ENCODE data around the gene PLXNA3.

PLXNA3 gene

GRCh38 chrX:154457491-154458115 is 478 bp upstream of the PLXNA3 start:
- H2AFZ ChIP-seq (ENCODE audit: low read length), result peak overlapping the region; percentile 48; the same call in 1 of the 2 replicates
- H4K20me1 ChIP-seq (ENCODE audit: insufficient read depth, low read length), result no peaks in the 10 kb centered on the region
- no peak overlapping the region for H3K27ac ChIP-seq (ENCODE audit: low read length)
- H3K36me3 ChIP-seq (replicated peaks; ENCODE audit: insufficient read depth, low read length), result no peaks in the 10 kb centered on the region
- DNase-seq, result peak; percentile 54
- H3K9ac ChIP-seq (ENCODE audit: low read length), result no peak overlapping the region
- H3K27me3 ChIP-seq (replicated peaks; ENCODE audit: insufficient read depth, low read length), result no peaks in the 10 kb centered on the region
- no peaks in the 10 kb centered on the region for H3K9me3 ChIP-seq (replicated peaks; ENCODE audit: insufficient read depth, low read length)
- TF ChIP-seq EZH2phosphoT487 (IDR thresholded peaks at IDR 0.05; ENCODE audit: low read length) (no peak), CTCF (IDR thresholded peaks at IDR 0.05; ENCODE audit: low read length) (no peak), EZH2 (optimal IDR thresholded peaks at IDR 0.05; ENCODE audit: low read depth, low read length) (no peak)
- no peaks in the 10 kb centered on the region for H3F3A ChIP-seq (ENCODE audit: insufficient read depth, low read length)
- H3K79me2 ChIP-seq (ENCODE audit: low read length), result peaks cover 5% of the 10 kb centered on the region; the same call in 1 of the 2 replicates
- no peaks in the 10 kb centered on the region for H3K9me2 ChIP-seq (replicated peaks; ENCODE audit: insufficient read depth, low read length)
- H3K4me1 ChIP-seq (ENCODE audit: low read length), result no peaks in the 10 kb centered on the region
- H3K4me2 ChIP-seq (ENCODE audit: low read depth, low read length), result peak overlapping the region; percentile 52; the same call in 1 of the 2 replicates
- peak overlapping the region; percentile 54 for H3K4me3 ChIP-seq (ENCODE audit: low read length)

GRCh38 chrX:154458954-154459778 is 1.1 kb downstream of the PLXNA3 start:
- no peak overlapping the region for H3K27ac ChIP-seq (ENCODE audit: low read length)
- no peak for TF ChIP-seq CTCF (IDR thresholded peaks at IDR 0.05; ENCODE audit: low read length)
- TF ChIP-seq EZH2phosphoT487 (IDR thresholded peaks at IDR 0.05; ENCODE audit: low read length), result no peak
- no peak for TF ChIP-seq EZH2 (optimal IDR thresholded peaks at IDR 0.05; ENCODE audit: low read depth, low read length)
- DNase-seq, result peak; percentile 34
- H3K4me3 ChIP-seq (ENCODE audit: low read length), result peak overlapping the region; percentile 66
- H4K20me1 ChIP-seq (ENCODE audit: insufficient read depth, low read length), result no peaks in the 10 kb centered on the region
- no peaks in the 10 kb centered on the region for H3K27me3 ChIP-seq (replicated peaks; ENCODE audit: insufficient read depth, low read length)
- H2AFZ ChIP-seq (ENCODE audit: low read length), result no peak overlapping the region
- peak overlapping the region; percentile 72; the same call in 1 of the 2 replicates for H3K4me2 ChIP-seq (ENCODE audit: low read depth, low read length)
- H3F3A ChIP-seq (ENCODE audit: insufficient read depth, low read length), result no peaks in the 10 kb centered on the region
- H3K9me3 ChIP-seq (replicated peaks; ENCODE audit: insufficient read depth, low read length), result no peaks in the 10 kb centered on the region
- H3K9me2 ChIP-seq (replicated peaks; ENCODE audit: insufficient read depth, low read length), result no peaks in the 10 kb centered on the region
- no peak overlapping the region; the same call in 1 of the 2 replicates for H3K9ac ChIP-seq (ENCODE audit: low read length)
- peaks cover 5% of the 10 kb centered on the region; the same call in 1 of the 2 replicates for H3K79me2 ChIP-seq (ENCODE audit: low read length)
- H3K36me3 ChIP-seq (replicated peaks; ENCODE audit: insufficient read depth, low read length), result no peaks in the 10 kb centered on the region
- H3K4me1 ChIP-seq (ENCODE audit: low read length), result no peaks in the 10 kb centered on the region

GRCh38 chrX:154459832-154460231 is 1.8 kb downstream of the PLXNA3 start:
- Histone ChIP-seq H3K27ac (ENCODE audit: low read length) (no peak overlapping the region), H3K79me2 (ENCODE audit: low read length) (peaks cover 5% of the 10 kb centered on the region; the same call in 1 of the 2 replicates), H2AFZ (ENCODE audit: low read length) (no peak overlapping the region), H3K9ac (ENCODE audit: low read length) (no peak overlapping the region), H3K27me3 (replicated peaks; ENCODE audit: insufficient read depth, low read length) (no peaks in the 10 kb centered on the region), H3K4me3 (ENCODE audit: low read length) (no peak overlapping the region), H3K4me1 (ENCODE audit: low read length) (no peaks in the 10 kb centered on the region), H4K20me1 (ENCODE audit: insufficient read depth, low read length) (no peaks in the 10 kb centered on the region), H3F3A (ENCODE audit: insufficient read depth, low read length) (no peaks in the 10 kb centered on the region), H3K9me3 (replicated peaks; ENCODE audit: insufficient read depth, low read length) (no peaks in the 10 kb centered on the region), H3K4me2 (ENCODE audit: low read depth, low read length) (peak overlapping the region; percentile 21; the same call in 1 of the 2 replicates), H3K9me2 (replicated peaks; ENCODE audit: insufficient read depth, low read length) (no peaks in the 10 kb centered on the region), H3K36me3 (replicated peaks; ENCODE audit: insufficient read depth, low read length) (no peaks in the 10 kb centered on the region)
- DNase-seq, result no peak
- TF ChIP-seq EZH2 (optimal IDR thresholded peaks at IDR 0.05; ENCODE audit: low read depth, low read length) (no peak), EZH2phosphoT487 (IDR thresholded peaks at IDR 0.05; ENCODE audit: low read length) (no peak), CTCF (IDR thresholded peaks at IDR 0.05; ENCODE audit: low read length) (no peak)
